HUES6 (cell line): ENCODE data around the gene JAML.

Experiments
- H3K27ac ChIP-seq: 2 replicates; pipeline ENCODE4 v1.7.0; 2013; ENCODE audit warnings: low read depth, mild to moderate bottlenecking, low read length, inconsistent platforms
- H3K27me3 ChIP-seq: 2 replicates; pipeline ENCODE4 v1.6.1; 2013; ENCODE audit warnings: low read length; ENCODE audit not compliant: control insufficient read depth, insufficient read depth
- H3K36me3 ChIP-seq: 2 replicates; pipeline ENCODE4 v1.6.1; 2013; ENCODE audit warnings: low read length; ENCODE audit not compliant: control insufficient read depth, insufficient read depth
- H3K4me1 ChIP-seq: 2 replicates; pipeline ENCODE4 v1.6.1; 2013; ENCODE audit warnings: low read length; ENCODE audit not compliant: control insufficient read depth, insufficient read depth
- H3K4me3 ChIP-seq: 2 replicates; pipeline ENCODE4 v1.5.1; 2013; ENCODE audit warnings: low read depth, low read length
- H3K9ac ChIP-seq: one replicate; pipeline ENCODE4 v1.6.1; 2013; ENCODE audit warnings: mild to moderate bottlenecking, low read length
- H3K9me3 ChIP-seq: 2 replicates; pipeline ENCODE4 v1.6.1; 2013; ENCODE audit warnings: low read depth, low read length; ENCODE audit not compliant: control insufficient read depth, insufficient read depth

The JAML gene

GRCh38 chr11:118215262-118215661 lies 9.5 kb downstream of the JAML start:
- Histone ChIP-seq H3K27ac (no peak overlapping the region), H3K4me1 (peaks cover 44% of the 10 kb centered on the region), H3K9ac (no peak overlapping the region), H3K9me3 (peaks cover 3% of the 10 kb centered on the region; the same call in 1 of the 2 replicates), H3K4me3 (no peak overlapping the region), H3K36me3 (no peaks in the 10 kb centered on the region), H3K27me3 (no peaks in the 10 kb centered on the region)

GRCh38 chr11:118214210-118214914 lies 10.4 kb downstream of the JAML start:
- Histone ChIP-seq H3K9ac (no peak overlapping the region), H3K27me3 (no peaks in the 10 kb centered on the region), H3K4me3 (no peak overlapping the region), H3K27ac (no peak overlapping the region), H3K4me1 (peaks cover 44% of the 10 kb centered on the region), H3K36me3 (no peaks in the 10 kb centered on the region), H3K9me3 (no peaks in the 10 kb centered on the region)

DNA sequence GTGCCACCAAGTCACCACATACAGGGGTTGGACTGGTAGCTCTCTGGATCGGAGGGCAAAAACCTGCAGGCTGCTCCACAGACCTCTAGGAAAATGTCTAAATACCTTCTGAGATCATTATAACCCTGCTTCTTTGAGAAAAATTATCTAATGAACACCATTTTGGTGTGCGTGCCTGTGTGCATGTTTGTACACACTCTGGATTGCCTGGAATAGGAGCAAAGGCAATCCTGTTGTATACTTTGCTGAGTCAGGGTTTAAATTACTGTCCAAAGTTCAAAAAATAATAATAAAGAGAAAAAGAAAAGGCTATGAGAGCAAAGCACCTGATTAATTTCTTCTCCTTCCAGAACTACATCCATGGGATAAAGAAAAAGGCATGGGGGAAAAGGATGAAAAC lies 11.0 kb downstream of the JAML start:
- Histone ChIP-seq H3K4me1 (peaks cover 44% of the 10 kb centered on the region), H3K9ac (no peak overlapping the region), H3K4me3 (no peak overlapping the region), H3K36me3 (no peaks in the 10 kb centered on the region), H3K27ac (no peak overlapping the region), H3K9me3 (no peaks in the 10 kb centered on the region), H3K27me3 (no peaks in the 10 kb centered on the region)

DNA sequence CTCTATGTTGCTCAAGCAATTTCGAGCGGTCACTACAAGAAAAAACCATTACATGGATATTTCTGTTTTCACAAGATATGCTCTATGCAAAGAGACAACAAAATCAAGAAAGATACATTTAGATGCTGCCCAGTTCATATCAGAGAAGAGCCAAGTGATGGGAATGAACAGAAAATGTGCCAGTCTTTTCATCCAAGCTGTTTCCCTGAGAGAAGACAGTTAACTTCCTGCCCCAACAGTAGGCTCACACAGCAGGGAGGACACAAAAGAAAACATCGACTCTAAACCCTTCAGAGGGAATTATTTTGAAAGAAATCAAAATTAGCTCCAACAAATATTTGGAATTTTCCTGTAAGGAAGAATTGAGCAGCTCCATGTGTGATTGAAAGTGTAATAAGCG lies 11.6 kb downstream of the JAML start:
- Histone ChIP-seq H3K4me3 (no peak overlapping the region), H3K4me1 (peaks cover 44% of the 10 kb centered on the region), H3K9me3 (no peaks in the 10 kb centered on the region), H3K9ac (no peak overlapping the region), H3K27ac (no peak overlapping the region), H3K36me3 (no peaks in the 10 kb centered on the region), H3K27me3 (no peaks in the 10 kb centered on the region)

DNA sequence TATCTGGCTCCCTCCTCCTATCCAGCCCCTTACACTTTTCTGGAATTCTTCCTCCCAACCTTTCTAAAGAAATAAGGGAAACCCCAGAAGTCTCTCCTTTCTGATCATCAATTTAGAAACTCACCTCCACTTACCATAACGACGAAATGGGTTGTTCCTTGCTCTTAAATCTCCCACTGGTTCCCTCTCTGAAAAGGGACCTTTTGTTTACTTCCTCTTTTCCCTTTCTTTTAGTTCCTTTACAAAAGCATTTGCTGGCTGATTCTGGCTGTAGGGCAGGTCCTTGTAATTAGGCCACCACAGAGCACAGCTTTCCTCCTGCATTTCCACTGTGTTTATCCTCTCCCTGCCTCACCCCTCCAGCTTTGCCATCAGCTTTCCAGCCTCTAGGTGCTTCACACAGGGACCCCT lies 12.0 kb downstream of the JAML start:
- Histone ChIP-seq H3K9ac (no peak overlapping the region), H3K4me3 (no peak overlapping the region), H3K4me1 (peaks cover 44% of the 10 kb centered on the region), H3K27me3 (no peaks in the 10 kb centered on the region), H3K9me3 (no peaks in the 10 kb centered on the region), H3K27ac (no peak overlapping the region), H3K36me3 (no peaks in the 10 kb centered on the region)

GRCh38 chr11:118212131-118212725 lies 12.6 kb downstream of the JAML start:
- Histone ChIP-seq H3K9ac (no peak overlapping the region), H3K9me3 (no peaks in the 10 kb centered on the region), H3K4me3 (no peak overlapping the region), H3K27me3 (no peaks in the 10 kb centered on the region), H3K4me1 (peaks cover 44% of the 10 kb centered on the region), H3K36me3 (no peaks in the 10 kb centered on the region), H3K27ac (no peak overlapping the region)

GRCh38 chr11:118211006-118211405 lies 13.8 kb downstream of the JAML start:
- H3K4me1 ChIP-seq = peaks cover 44% of the 10 kb centered on the region
- no peaks in the 10 kb centered on the region for H3K27me3 ChIP-seq
- no peak overlapping the region for H3K4me3 ChIP-seq
- H3K27ac ChIP-seq = peak overlapping the region; percentile 1; the same call in 1 of the 2 replicates
- H3K9ac ChIP-seq = no peak overlapping the region
- H3K9me3 ChIP-seq = no peaks in the 10 kb centered on the region
- no peaks in the 10 kb centered on the region for H3K36me3 ChIP-seq

GRCh38 chr11:118210323-118210722 lies 14.5 kb downstream of the JAML start:
- Histone ChIP-seq H3K9me3 (no peaks in the 10 kb centered on the region), H3K4me3 (no peak overlapping the region), H3K36me3 (no peaks in the 10 kb centered on the region), H3K9ac (no peak overlapping the region), H3K27me3 (no peaks in the 10 kb centered on the region), H3K4me1 (peaks cover 44% of the 10 kb centered on the region), H3K27ac (0 out of 2 replicates have a peak overlapping the region, but pooled peaks have one; percentile 1)

- H3K27ac ChIP-seq = no peak overlapping the region
- peaks cover 38% of the 10 kb centered on the region for H3K4me1 ChIP-seq
- H3K36me3 ChIP-seq = no peaks in the 10 kb centered on the region
- H3K9ac ChIP-seq = no peak overlapping the region
- no peaks in the 10 kb centered on the region for H3K27me3 ChIP-seq
- H3K9me3 ChIP-seq = no peaks in the 10 kb centered on the region
- no peak overlapping the region for H3K4me3 ChIP-seq
Measured at GRCh38 chr11:118209033-118209432, 15.8 kb downstream of the JAML start.

DNA sequence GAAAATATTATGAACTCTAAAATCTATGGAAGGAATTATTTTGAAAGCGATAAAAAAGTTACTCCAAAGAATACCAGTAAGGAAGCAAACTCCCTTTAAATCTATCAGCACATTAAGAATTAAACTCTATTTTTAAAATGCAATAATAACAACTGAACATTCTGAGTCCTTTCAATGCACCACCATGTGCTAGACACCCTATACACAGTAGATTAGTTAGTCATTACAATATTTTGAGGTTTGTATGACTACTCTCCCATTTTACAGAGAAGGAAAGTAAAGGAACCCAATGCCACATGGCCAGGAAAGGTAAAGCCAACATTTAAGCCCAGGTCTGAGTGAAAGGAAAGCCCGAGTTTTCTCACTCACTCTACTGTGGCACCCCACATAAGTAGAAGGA lies 17.7 kb downstream of the JAML start:
- Histone ChIP-seq H3K9me3 (no peaks in the 10 kb centered on the region), H3K9ac (no peak overlapping the region), H3K27me3 (0 out of 2 replicates have a peak, but pooled peaks cover 4% of the 10 kb centered on the region), H3K27ac (no peak overlapping the region), H3K4me3 (no peak overlapping the region), H3K4me1 (peaks cover 19% of the 10 kb centered on the region), H3K36me3 (no peaks in the 10 kb centered on the region)

GRCh38 chr11:118206391-118207031 lies 18.3 kb downstream of the JAML start:
- H3K4me3 ChIP-seq = no peak overlapping the region
- no peak overlapping the region for H3K9ac ChIP-seq

More at GRCh38 chr11:118206391-118207031, 18.3 kb downstream of the JAML start:
- Histone ChIP-seq H3K4me1 (peaks cover 13% of the 10 kb centered on the region), H3K27ac (no peak overlapping the region), H3K36me3 (no peaks in the 10 kb centered on the region), H3K27me3 (0 out of 2 replicates have a peak, but pooled peaks cover 4% of the 10 kb centered on the region), H3K9me3 (no peaks in the 10 kb centered on the region)
